Natural killer cell (primary cell): Measurements from ENCODE around the gene C1QL3. TPM values are rescaled to one million over a fixed set of nuclear protein-coding genes. Genes with fewer than 3 reads are reported as not detected.

Source experiments
- ATAC-seq, 3 donors: fragments of 150-1000 bp in 2 of 3; fragments of 200-7000 bp in 1 of 3; cut with Tn5 transposase; 1 replicate in 1 of 3; 2 replicates in 2 of 3; pipeline ENCODE4 v1.10.0; 2021; ENCODE audit warnings: mild to moderate bottlenecking in 2 of 3, moderate library complexity in 2 of 3
- DNase-seq, 2 donors: peaks; one replicate each; pipeline versions ENCODE4 v3.0.0 to v3.0.0-alpha.2; 2013 to 2021; ENCODE audit warnings: mixed read lengths in 1 of 2
- H3K27ac ChIP-seq: one replicate; pipeline ENCODE4 v1.5.1; 2013; ENCODE audit warnings: mild to moderate bottlenecking, low read length
- H3K27me3 ChIP-seq: one replicate; pipeline ENCODE4 v1.6.1; 2013; ENCODE audit warnings: low read length; ENCODE audit not compliant: control insufficient read depth, insufficient read depth
- H3K36me3 ChIP-seq: one replicate; pipeline ENCODE4 v1.6.1; 2013; ENCODE audit warnings: low read length; ENCODE audit not compliant: control insufficient read depth, insufficient read depth
- H3K4me1 ChIP-seq: one replicate; pipeline ENCODE4 v1.6.1; 2013; ENCODE audit warnings: low read length; ENCODE audit not compliant: control insufficient read depth, insufficient read depth
- H3K4me3 ChIP-seq: one replicate; pipeline ENCODE4 v1.5.1; 2013; ENCODE audit warnings: low read length
- H3K9me3 ChIP-seq: one replicate; pipeline ENCODE4 v1.6.1; 2013; ENCODE audit warnings: low read length; ENCODE audit not compliant: control insufficient read depth, insufficient read depth
- H3K27ac Mint-ChIP-seq, 2 donors: one replicate each; pipeline ENCODE4 v1.8.0; 2022; ENCODE audit warnings: mild to moderate bottlenecking in 2 of 2, mixed read lengths in 2 of 2, moderate library complexity in 1 of 2
- H3K27me3 Mint-ChIP-seq, 2 donors: one replicate each; pipeline ENCODE4 v1.8.0; 2022; ENCODE audit warnings: low read depth in 2 of 2, mixed read lengths in 2 of 2
- H3K36me3 Mint-ChIP-seq: one replicate; pipeline ENCODE4 v1.8.0; 2022; ENCODE audit warnings: mixed read lengths
- H3K4me1 Mint-ChIP-seq, 2 donors: one replicate each; pipeline ENCODE4 v1.8.0; 2022; ENCODE audit warnings: mixed read lengths in 2 of 2
- H3K4me3 Mint-ChIP-seq: one replicate; pipeline ENCODE4 v1.8.0; 2022; ENCODE audit warnings: mild to moderate bottlenecking, moderate library complexity, mixed read lengths
- H3K9me3 Mint-ChIP-seq, 2 donors: one replicate each; pipeline ENCODE4 v1.8.0; 2022; ENCODE audit warnings: mixed read lengths in 2 of 2
- WGBS: methylation state at CpG from one replicate; pipeline ENCODE4 v1.1.7; 2013; ENCODE audit warnings: missing lambda C conversion rate; ENCODE audit not compliant: insufficient coverage; 5-methylcytosine and 5-hydroxymethylcytosine counted together
- intact Hi-C: fragments of 100-400 bp; cut with micrococcal nuclease; formaldehyde crosslinking; loops from one replicate; pipeline ENCODE4 v1.14.2; 2022
- total RNA-seq, 4 donors: library from RNA; stranded (reverse); fragments of 120-200 nt in 1 of 4; gene quantifications; one replicate each; pipeline versions ENCODE4 v1.2.3 to v1.2.4, GENCODE V29; 2013 to 2022
- TF ChIP-seq, protein P1 (sequence below): fragments of 200-600 bp; IDR thresholded peaks from one replicate; pipeline ENCODE4 v1.8.0; 2022; ENCODE audit warnings: antibody characterized with exemption

C1QL3 gene
- total RNA-seq, 3 donors from 2014 or later (not counting 1 experiment from before 2014, with no cell fraction given) = 0.29 TPM; not detected in 2

GRCh38 chr10:16519908-16520861, 1.5 kb downstream of the C1QL3 start:
- peaks cover 21% of the 10 kb centered on the region for H3K27me3 ChIP-seq
- no peaks in the 10 kb centered on the region for H3K9me3 Mint-ChIP-seq

DNA sequence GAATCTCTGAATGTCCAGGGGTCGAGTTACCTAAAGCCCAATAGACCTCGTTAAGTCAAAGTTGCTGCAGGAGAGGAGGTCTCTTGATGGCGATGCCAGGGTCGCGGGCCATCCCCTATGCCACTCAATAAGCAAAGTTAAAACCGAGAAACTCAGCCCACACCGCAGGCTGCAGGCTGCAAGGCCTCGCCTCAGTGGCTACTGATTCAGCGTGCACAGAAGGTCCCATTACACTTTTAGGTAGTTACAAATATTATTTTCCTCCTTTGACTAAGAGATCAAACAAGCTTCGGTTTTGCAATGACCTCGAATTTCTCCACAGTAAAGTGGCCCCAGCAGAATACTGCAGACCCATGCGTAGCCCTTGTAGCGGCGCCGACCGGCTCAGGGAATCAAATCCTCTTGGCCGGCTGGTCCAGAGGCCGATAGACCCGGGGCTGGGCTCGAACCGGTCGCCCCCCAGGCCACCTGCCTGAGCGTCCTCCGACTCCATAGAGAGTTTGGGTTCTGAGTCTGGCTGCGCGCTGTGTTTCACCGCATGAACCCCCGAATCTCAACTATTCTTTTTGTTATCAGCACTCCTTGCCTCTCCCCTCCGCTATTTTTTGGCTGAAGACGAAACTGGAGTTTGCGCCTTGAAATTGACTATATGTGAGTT, 2.3 kb downstream of the C1QL3 start:
- no peak overlapping the region for H3K4me3 ChIP-seq
- Mint-ChIP-seq H3K27me3 (peaks cover 19 to 24% of the 10 kb centered on the region in 2 donors), H3K4me1 (peaks cover 0 to 6% of the 10 kb centered on the region in 2 donors), H3K4me3 (peak overlapping the region; percentile 80), H3K36me3 (no peaks in the 10 kb centered on the region), H3K27ac (no peak overlapping the region), H3K9me3 (no peaks in the 10 kb centered on the region)
- peaks cover 15% of the 10 kb centered on the region for H3K4me1 ChIP-seq
- H3K27me3 ChIP-seq = peaks cover 21% of the 10 kb centered on the region
- DNase-seq (no peak), ATAC-seq (no peak)
- H3K27ac ChIP-seq = no peak overlapping the region
- H3K9me3 ChIP-seq = no peaks in the 10 kb centered on the region
- no peaks in the 10 kb centered on the region for H3K36me3 ChIP-seq
- TF ChIP-seq, protein P1, sequence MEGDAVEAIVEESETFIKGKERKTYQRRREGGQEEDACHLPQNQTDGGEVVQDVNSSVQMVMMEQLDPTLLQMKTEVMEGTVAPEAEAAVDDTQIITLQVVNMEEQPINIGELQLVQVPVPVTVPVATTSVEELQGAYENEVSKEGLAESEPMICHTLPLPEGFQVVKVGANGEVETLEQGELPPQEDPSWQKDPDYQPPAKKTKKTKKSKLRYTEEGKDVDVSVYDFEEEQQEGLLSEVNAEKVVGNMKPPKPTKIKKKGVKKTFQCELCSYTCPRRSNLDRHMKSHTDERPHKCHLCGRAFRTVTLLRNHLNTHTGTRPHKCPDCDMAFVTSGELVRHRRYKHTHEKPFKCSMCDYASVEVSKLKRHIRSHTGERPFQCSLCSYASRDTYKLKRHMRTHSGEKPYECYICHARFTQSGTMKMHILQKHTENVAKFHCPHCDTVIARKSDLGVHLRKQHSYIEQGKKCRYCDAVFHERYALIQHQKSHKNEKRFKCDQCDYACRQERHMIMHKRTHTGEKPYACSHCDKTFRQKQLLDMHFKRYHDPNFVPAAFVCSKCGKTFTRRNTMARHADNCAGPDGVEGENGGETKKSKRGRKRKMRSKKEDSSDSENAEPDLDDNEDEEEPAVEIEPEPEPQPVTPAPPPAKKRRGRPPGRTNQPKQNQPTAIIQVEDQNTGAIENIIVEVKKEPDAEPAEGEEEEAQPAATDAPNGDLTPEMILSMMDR = no peak
- intact Hi-C loops = no loop called here
- WGBS = 65% methylated on average over 31 of the region's 31 CpGs

More at GRCh38 chr10:16519908-16520861, 1.5 kb downstream of the C1QL3 start:
- Mint-ChIP-seq H3K4me3 (peak overlapping the region; percentile 80), H3K27ac (no peak overlapping the region), H3K36me3 (no peaks in the 10 kb centered on the region), H3K27me3 (peaks cover 27 to 29% of the 10 kb centered on the region in 2 donors), H3K4me1 (peaks cover 0 to 6% of the 10 kb centered on the region in 2 donors)
- Histone ChIP-seq H3K9me3 (no peaks in the 10 kb centered on the region), H3K36me3 (no peaks in the 10 kb centered on the region), H3K4me1 (peaks cover 15% of the 10 kb centered on the region), H3K27ac (no peak overlapping the region), H3K4me3 (no peak overlapping the region)
- TF ChIP-seq, protein P1 = no peak
- WGBS = 6% methylated on average over 104 of the region's 104 CpGs
- DNase-seq = peak in 1 of 2 donors; percentile 13
- intact Hi-C loops = no loop called here
- peak in 2 of 3 donors; percentile 12 to 48 for ATAC-seq

DNA sequence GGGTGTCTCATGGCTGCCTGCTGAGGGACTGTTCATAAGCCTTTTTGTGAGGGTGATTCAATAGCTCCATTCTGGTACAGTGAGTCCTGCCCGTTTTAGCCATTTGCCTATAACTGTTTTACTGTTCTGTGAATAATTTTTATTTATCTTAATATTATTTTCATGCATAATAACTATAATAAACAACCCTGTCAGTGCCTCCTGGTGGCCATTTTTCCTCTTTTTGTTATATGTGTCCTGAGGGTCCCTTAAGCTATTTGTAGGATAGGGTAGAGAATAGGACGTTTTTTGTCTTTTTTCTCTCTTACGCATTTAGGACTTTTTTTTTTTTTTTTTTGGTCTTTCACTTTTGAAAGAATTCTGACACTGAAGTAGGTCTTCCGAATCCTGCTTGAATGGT, 2.9 kb downstream of the C1QL3 start:
- H3K4me1 Mint-ChIP-seq = peaks cover 0 to 6% of the 10 kb centered on the region in 2 donors
- H3K4me1 ChIP-seq = peaks cover 15% of the 10 kb centered on the region
- H3K27ac ChIP-seq = no peak overlapping the region
- 96% methylated on average over 3 of the region's 4 CpGs for WGBS
- peaks cover 21% of the 10 kb centered on the region for H3K27me3 ChIP-seq
- TF ChIP-seq, protein P1 = peak; percentile 8
- H3K27me3 Mint-ChIP-seq = peaks cover 13 to 22% of the 10 kb centered on the region in 2 donors
- no peaks in the 10 kb centered on the region for H3K36me3 Mint-ChIP-seq
- ATAC-seq = no peak
- DNase-seq = no peak
- peak overlapping the region; percentile 80 for H3K4me3 Mint-ChIP-seq
- no peak overlapping the region for H3K27ac Mint-ChIP-seq
- no peaks in the 10 kb centered on the region for H3K36me3 ChIP-seq
- intact Hi-C loops = no loop called here
- H3K4me3 ChIP-seq = no peak overlapping the region
- H3K9me3 Mint-ChIP-seq = no peaks in the 10 kb centered on the region
- no peaks in the 10 kb centered on the region for H3K9me3 ChIP-seq
